Ascending aorta (tissue), 2 donors: Measurements from ENCODE around the gene RNF32. TPM values are rescaled to one million over a fixed set of nuclear protein-coding genes. Genes with fewer than 3 reads are reported as not detected.

ENCODE experiments used
- DNase-seq, 2 donors: peaks; one replicate each; pipeline ENCODE4 v3.0.0-alpha.2; 2019; ENCODE audit warnings: low spot score in 2 of 2
- H3K27ac ChIP-seq, 2 donors: fragments of 200-600 bp; sonication (generic); one replicate each; pipeline ENCODE4 v1.5.1; 2016 to 2017; ENCODE audit warnings: mild to moderate bottlenecking in 1 of 2
- H3K27me3 ChIP-seq: fragments of 200-600 bp; sonication (generic); one replicate; pipeline ENCODE4 v1.5.1; 2017
- H3K36me3 ChIP-seq, 2 donors: fragments of 200-600 bp; sonication (generic); one replicate each; pipeline ENCODE4 v1.5.1; 2016
- H3K4me1 ChIP-seq, 2 donors: fragments of 200-600 bp; sonication (generic); one replicate each; pipeline ENCODE4 v1.5.1; 2016 to 2017; ENCODE audit warnings: mild to moderate bottlenecking in 1 of 2
- H3K4me3 ChIP-seq, 2 donors: fragments of 200-600 bp; sonication (generic); one replicate each; pipeline ENCODE4 v1.5.1; 2016 to 2017; ENCODE audit warnings: mild to moderate bottlenecking in 1 of 2
- H3K9me3 ChIP-seq, 2 donors: fragments of 200-600 bp; sonication (generic); one replicate each; pipeline ENCODE4 v1.5.1; 2016
- CTCF ChIP-seq, 3 experiments: fragments of 200-600 bp in 2 of 3; fragments of 450-650 bp in 1 of 3; sonication (generic) in 2 of 3; IDR thresholded peaks; one replicate each; pipeline ENCODE4 v1.5.1; 2016 to 2019; ENCODE audit warnings: antibody characterized with exemption in 3 of 3, mild to moderate bottlenecking in 1 of 3, moderate library complexity in 1 of 3
- intact Hi-C: fragments of 100-400 bp; cut with DNase I; formaldehyde crosslinking; loops from one replicate; pipeline ENCODE4 v1.15.1; 2023
- total RNA-seq: library from RNA; depleted of rRNA; stranded (reverse); fragments of >200 nt; gene quantifications from one replicate; pipeline ENCODE4 v1.1.0, GENCODE V29; 2016

RNF32 gene
- total RNA-seq, 1 donor from 2014 or later: 0.32 TPM

- H3K4me1 ChIP-seq: no peaks in the 10 kb centered on the region
Observed at GRCh38 chr7:156702399-156702798, 61.8 kb downstream of the RNF32 start.

GRCh38 chr7:156703209-156703608 is 62.6 kb downstream of the RNF32 start:
- no peak for TF ChIP-seq CTCF (IDR thresholded peaks at IDR 0.05)
- no peak overlapping the region for H3K4me3 ChIP-seq
- H3K36me3 ChIP-seq: peaks cover 0 to 8% of the 10 kb centered on the region in 2 donors
- peaks cover 4 to 5% of the 10 kb centered on the region in 2 donors for H3K9me3 ChIP-seq
- H3K27ac ChIP-seq: no peak overlapping the region
- no peaks in the 10 kb centered on the region for H3K27me3 ChIP-seq
- H3K4me1 ChIP-seq: no peaks in the 10 kb centered on the region
- no peak for DNase-seq
- intact Hi-C loops: no loop called here

More at GRCh38 chr7:156702399-156702798, 61.8 kb downstream of the RNF32 start:
- intact Hi-C loops: no loop called here
- TF ChIP-seq CTCF (IDR thresholded peaks at IDR 0.05): no peak
- Histone ChIP-seq H3K27me3 (no peaks in the 10 kb centered on the region), H3K4me3 (no peak overlapping the region), H3K9me3 (peaks cover 1 to 8% of the 10 kb centered on the region in 2 donors), H3K36me3 (peaks cover 0 to 8% of the 10 kb centered on the region in 2 donors), H3K27ac (no peak overlapping the region)
- DNase-seq: no peak

- no peak overlapping the region for H3K27ac ChIP-seq
- no peak for TF ChIP-seq CTCF (IDR thresholded peaks at IDR 0.05)
- peaks cover 4 to 12% of the 10 kb centered on the region in 2 donors for H3K36me3 ChIP-seq
- H3K27me3 ChIP-seq: no peaks in the 10 kb centered on the region
- H3K4me3 ChIP-seq: no peak overlapping the region
- intact Hi-C loops: no loop called here
- no peak for DNase-seq
- H3K9me3 ChIP-seq: peaks cover 4 to 10% of the 10 kb centered on the region in 2 donors
- H3K4me1 ChIP-seq: no peaks in the 10 kb centered on the region
Observed at GRCh38 chr7:156703773-156704482, 63.4 kb downstream of the RNF32 start.

- no peak for DNase-seq
- Histone ChIP-seq H3K4me1 (no peaks in the 10 kb centered on the region), H3K27ac (no peak overlapping the region), H3K4me3 (no peak overlapping the region), H3K27me3 (no peaks in the 10 kb centered on the region), H3K9me3 (no peaks in the 10 kb centered on the region), H3K36me3 (peaks cover 0 to 8% of the 10 kb centered on the region in 2 donors)
- intact Hi-C loops: no loop called here
- TF ChIP-seq CTCF (IDR thresholded peaks at IDR 0.05): no peak
Observed at GRCh38 chr7:156722043-156722826, 81.7 kb downstream of the RNF32 start.

- no peak overlapping the region for H3K4me3 ChIP-seq
- no peak for DNase-seq
- H3K36me3 ChIP-seq: no peaks in the 10 kb centered on the region
- H3K9me3 ChIP-seq: no peaks in the 10 kb centered on the region
- TF ChIP-seq CTCF (IDR thresholded peaks at IDR 0.05): no peak
- intact Hi-C loops: no loop called here
- H3K27ac ChIP-seq: no peak overlapping the region
- no peaks in the 10 kb centered on the region for H3K4me1 ChIP-seq
- no peaks in the 10 kb centered on the region for H3K27me3 ChIP-seq
Observed at GRCh38 chr7:156725073-156725472, 84.5 kb downstream of the RNF32 start.
